Peyer's patch (tissue), 4 donors: ENCODE data around the gene ELAVL1.
A peak's percentile ranks its signal among the peaks of the same experiment; 100 is the strongest.

ENCODE experiments used
- POLR2A ChIP-seq, 2 donors: fragments of 450-650 bp; IDR thresholded peaks; one replicate each; pipeline ENCODE4 v1.5.1; 2017; ENCODE audit warnings: antibody characterized with exemption in 2 of 2, mild to moderate bottlenecking in 2 of 2, moderate library complexity in 2 of 2
- TF ChIP-seq, protein P1 (sequence below), 6 experiments: fragments of 450-650 bp in 4 of 6; fragments of 200-600 bp in 2 of 6; sonication (generic) in 1 of 6; IDR thresholded peaks; one replicate each; pipeline ENCODE4 v1.5.1; 2017 to 2019; ENCODE audit warnings: antibody characterized with exemption in 6 of 6, mild to moderate bottlenecking in 3 of 6, moderate library complexity in 1 of 6

DNA sequence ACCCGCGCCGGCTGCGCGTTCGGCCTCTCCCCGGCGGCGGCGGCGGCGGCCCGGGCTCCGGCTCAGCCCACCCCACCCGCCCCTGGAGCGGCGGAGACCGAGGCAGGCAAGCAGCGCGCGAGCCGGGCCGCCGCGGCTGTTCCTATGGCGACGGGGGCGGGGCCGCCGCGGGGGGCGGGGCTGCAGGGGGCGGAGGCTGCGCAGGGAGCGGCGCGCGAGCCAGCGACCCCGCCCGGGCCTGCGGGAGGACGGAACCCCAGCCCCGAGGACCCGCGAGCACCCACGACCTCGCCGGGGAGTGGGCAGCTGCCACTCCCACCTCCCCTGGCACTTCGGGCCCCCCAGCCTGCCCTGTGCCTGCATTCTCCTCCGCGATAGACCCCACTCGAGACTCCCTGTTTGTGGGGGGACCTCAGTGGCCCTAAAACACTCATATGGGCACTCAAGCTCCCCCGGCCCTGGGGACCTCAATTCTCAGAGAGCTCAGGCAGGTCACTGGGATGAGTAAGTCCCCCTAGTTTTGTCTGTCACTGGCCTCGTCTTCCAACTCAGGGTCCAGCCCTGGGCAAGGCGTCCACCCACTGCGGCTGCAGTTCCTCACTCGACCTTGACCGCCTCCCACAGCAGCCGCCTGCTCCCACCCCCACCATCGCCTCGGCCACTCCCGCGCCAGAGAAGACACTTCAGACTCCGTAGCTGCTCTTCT is 79.3 kb downstream of the ELAVL1 start, which contains the start of gene CTXN1:
- TF ChIP-seq, protein P1, sequence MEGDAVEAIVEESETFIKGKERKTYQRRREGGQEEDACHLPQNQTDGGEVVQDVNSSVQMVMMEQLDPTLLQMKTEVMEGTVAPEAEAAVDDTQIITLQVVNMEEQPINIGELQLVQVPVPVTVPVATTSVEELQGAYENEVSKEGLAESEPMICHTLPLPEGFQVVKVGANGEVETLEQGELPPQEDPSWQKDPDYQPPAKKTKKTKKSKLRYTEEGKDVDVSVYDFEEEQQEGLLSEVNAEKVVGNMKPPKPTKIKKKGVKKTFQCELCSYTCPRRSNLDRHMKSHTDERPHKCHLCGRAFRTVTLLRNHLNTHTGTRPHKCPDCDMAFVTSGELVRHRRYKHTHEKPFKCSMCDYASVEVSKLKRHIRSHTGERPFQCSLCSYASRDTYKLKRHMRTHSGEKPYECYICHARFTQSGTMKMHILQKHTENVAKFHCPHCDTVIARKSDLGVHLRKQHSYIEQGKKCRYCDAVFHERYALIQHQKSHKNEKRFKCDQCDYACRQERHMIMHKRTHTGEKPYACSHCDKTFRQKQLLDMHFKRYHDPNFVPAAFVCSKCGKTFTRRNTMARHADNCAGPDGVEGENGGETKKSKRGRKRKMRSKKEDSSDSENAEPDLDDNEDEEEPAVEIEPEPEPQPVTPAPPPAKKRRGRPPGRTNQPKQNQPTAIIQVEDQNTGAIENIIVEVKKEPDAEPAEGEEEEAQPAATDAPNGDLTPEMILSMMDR (IDR thresholded peaks at IDR 0.05), result peak in 1 of 6 experiments; percentile 2
- TF ChIP-seq POLR2A (IDR thresholded peaks at IDR 0.05), result no peak
